Measurements from ENCODE around the gene ZNF605. TPM values are rescaled to one million over a fixed set of nuclear protein-coding genes. Genes with fewer than 3 reads are reported as not detected.
"Not testable (repeated sequence)": the region's sequence is repeated elsewhere in the genome, so short reads cannot be mapped to it uniquely, and the experiment has no call there.

ZNF605 gene
- total RNA-seq, 1 experiment from 2014 or later: 5.5 TPM

DNA sequence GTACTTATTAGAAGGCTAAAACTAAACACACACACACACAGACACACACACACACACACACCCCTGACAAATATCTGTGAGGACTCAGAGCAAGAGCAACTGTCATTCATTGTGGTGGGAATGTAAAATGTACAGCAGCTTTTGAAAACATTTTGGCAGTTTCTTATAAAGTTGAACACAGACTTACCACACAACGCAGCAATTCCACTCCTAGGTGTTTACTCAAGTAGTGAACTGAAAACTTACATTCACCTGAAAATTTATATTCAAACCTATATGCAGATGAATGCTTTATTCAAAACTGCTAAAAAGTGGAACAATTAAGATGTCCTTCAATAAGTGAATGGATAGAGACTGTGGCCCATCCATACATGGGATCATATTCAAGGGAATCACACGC lies 18.6 kb downstream of the ZNF605 start:
- no peak for DNase-seq
- Histone ChIP-seq H3K4me3 (ENCODE audit: insufficient read depth, low read depth, low read length) (no peak overlapping the region), H3K36me3 (replicated peaks; ENCODE audit: control insufficient read depth, insufficient read depth, low read length) (peaks cover 2% of the 10 kb centered on the region), H3K27me3 (ENCODE audit: control insufficient read depth, insufficient read depth, low read length) (no peaks in the 10 kb centered on the region)

DNA sequence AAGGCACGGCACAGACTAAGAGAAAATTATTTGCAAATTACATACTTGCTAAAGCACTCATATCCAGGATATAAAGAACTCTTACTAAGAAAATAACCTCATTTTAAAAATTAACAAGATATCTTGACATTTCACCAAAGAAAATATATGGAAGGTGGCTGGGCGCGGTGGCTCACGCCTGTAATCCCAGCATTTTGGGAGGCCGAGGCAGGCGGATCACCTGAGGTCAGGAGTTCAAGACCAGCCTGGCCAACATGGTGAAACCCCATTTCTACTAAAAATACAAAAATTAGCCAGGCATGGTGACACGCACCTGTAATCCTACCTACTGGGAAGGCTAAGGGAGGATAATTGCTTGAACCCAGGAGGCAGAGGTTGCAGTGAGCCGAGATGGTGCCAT lies 19.2 kb downstream of the ZNF605 start:
- H3K36me3 ChIP-seq (replicated peaks; ENCODE audit: control insufficient read depth, insufficient read depth, low read length); H3K27me3 ChIP-seq (ENCODE audit: control insufficient read depth, insufficient read depth, low read length); DNase-seq; H3K4me3 ChIP-seq (ENCODE audit: insufficient read depth, low read depth, low read length): not testable (repeated sequence)

DNA sequence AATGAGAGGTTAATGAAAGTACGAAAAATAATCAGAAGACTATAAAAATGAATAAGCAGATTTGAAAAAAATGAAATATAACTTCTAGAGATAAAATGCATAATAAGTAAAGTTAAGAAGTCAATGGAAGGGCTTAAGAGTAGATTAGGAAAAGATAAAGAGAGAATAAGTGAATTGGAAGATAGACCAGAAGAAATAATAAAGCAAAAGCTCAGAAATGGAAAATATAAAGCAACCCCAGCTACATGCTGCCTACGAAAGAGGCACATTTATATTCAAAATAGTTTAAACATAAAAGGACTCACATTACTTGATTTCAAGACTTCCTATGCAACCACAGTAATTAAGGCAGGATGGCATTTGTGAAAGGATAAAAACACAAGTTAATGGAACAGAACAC lies 19.9 kb downstream of the ZNF605 start:
- Histone ChIP-seq H3K27me3 (ENCODE audit: control insufficient read depth, insufficient read depth, low read length) (no peaks in the 10 kb centered on the region), H3K4me3 (ENCODE audit: insufficient read depth, low read depth, low read length) (no peak overlapping the region), H3K36me3 (replicated peaks; ENCODE audit: control insufficient read depth, insufficient read depth, low read length) (no peaks in the 10 kb centered on the region; the same call in 1 of the 2 replicates)
- no peak for DNase-seq

DNA sequence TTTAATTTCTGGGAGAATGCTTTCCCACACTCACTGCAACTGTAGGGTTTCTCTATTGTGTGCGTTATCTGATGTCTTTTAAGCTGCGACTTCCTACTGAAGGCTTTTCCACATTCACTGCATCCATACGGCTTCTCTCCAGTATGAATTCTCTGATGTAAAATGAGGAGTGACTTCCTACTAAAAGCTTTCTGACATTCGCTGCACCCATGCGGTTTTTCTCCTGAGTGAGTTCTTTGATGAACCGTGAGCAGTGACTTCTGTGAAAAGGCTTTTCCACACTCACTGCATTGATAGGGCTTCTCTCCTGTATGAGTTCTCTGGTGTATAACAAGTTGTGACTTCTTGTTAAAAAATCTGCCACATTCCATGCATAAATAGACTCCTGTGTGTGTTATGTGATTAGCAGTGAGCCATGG lies 29.7 kb downstream of the ZNF605 start:
- Histone ChIP-seq H3K27me3 (ENCODE audit: control insufficient read depth, insufficient read depth, low read length) (no peaks in the 10 kb centered on the region), H3K36me3 (replicated peaks; ENCODE audit: control insufficient read depth, insufficient read depth, low read length) (peaks cover 1% of the 10 kb centered on the region), H3K4me3 (ENCODE audit: insufficient read depth, low read depth, low read length) (no peak overlapping the region)
- DNase-seq: no peak

DNA sequence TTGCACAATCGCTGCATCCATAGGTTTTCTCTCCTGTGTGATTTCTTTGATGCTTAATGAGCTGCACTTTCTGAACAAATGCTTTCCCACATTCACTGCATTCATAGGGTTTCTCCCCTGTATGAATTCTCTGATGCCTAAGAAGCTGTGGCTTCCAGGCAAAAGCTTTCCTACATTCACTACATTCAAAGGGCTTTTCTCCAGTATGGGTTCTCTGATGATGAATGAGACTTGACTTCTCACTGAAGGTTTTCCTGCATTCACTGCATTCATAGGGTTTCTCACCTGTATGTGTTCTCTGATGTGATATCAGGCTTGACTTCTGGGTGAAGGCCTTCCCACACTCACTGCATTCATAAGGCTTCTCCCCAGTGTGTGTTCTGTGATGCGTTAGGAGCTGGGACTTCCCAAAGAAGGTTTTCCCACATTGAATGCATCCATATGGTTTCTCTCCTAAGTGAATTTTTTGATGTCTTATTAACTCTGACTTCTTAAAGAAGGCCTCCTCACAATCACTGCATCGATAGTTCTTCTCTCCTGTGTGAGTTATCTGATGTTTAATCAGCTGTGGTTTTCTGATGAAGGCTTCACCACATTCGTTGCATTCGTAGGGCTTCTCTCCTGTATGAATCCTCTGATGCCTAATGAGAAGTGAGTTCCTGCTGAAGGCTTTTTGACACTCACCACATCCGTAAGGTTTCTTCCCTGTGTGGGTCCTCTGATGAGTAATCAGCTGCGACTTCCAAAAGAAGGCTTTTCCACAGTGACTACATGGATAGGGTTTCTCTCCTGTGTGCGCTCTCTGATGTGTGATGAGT lies 30.3 kb downstream of the ZNF605 start:
- DNase-seq: no peak
- H3K27me3 ChIP-seq (ENCODE audit: control insufficient read depth, insufficient read depth, low read length): no peaks in the 10 kb centered on the region
- no peak overlapping the region for H3K4me3 ChIP-seq (ENCODE audit: insufficient read depth, low read depth, low read length)
- peaks cover 1% of the 10 kb centered on the region for H3K36me3 ChIP-seq (replicated peaks; ENCODE audit: control insufficient read depth, insufficient read depth, low read length)

GRCh38 chr12:132924356-132924755 lies 31.8 kb downstream of the ZNF605 start:
- Histone ChIP-seq H3K4me3 (ENCODE audit: insufficient read depth, low read depth, low read length) (no peak overlapping the region), H3K27me3 (ENCODE audit: control insufficient read depth, insufficient read depth, low read length) (no peaks in the 10 kb centered on the region), H3K36me3 (replicated peaks; ENCODE audit: control insufficient read depth, insufficient read depth, low read length) (peaks cover 1% of the 10 kb centered on the region; the same call in 1 of the 2 replicates)
- no peak for DNase-seq

DNA sequence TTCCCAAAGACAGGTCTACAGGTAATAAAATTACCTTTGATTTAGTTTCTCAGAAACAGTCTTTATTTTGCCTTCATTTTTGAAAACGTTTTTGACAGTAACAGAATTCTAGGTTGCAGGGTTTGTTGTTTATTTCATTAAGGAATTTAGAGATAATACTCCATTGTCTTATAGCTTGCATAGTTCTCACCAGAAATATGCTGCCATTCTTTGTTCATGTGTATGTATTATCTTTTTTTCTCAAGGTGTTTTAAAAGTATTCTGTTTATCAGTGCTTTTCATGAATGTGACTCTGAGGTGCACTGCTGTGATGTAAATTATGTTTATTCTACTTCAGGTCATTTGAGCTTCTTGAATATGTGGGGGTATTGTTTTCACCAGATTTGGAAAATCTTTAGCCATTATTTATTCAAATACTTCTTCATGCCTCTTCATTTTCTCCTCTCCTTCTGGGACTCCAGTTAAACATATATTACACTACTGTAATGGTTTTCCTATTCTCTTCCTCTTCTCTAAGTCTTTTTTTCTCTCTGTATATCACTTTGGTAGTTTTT lies 32.7 kb downstream of the ZNF605 start:
- H3K36me3 ChIP-seq (replicated peaks; ENCODE audit: control insufficient read depth, insufficient read depth, low read length): peaks cover 1% of the 10 kb centered on the region; the same call in 1 of the 2 replicates
- H3K27me3 ChIP-seq (ENCODE audit: control insufficient read depth, insufficient read depth, low read length): no peaks in the 10 kb centered on the region
- no peak for DNase-seq
- H3K4me3 ChIP-seq (ENCODE audit: insufficient read depth, low read depth, low read length): no peak overlapping the region

- H3K27me3 ChIP-seq (ENCODE audit: control insufficient read depth, insufficient read depth, low read length): no peaks in the 10 kb centered on the region
- no peak for DNase-seq
- no peak overlapping the region for H3K4me3 ChIP-seq (ENCODE audit: insufficient read depth, low read depth, low read length)
- 0 out of 2 replicates have a peak, but pooled peaks cover 1% of the 10 kb centered on the region for H3K36me3 ChIP-seq (replicated peaks; ENCODE audit: control insufficient read depth, insufficient read depth, low read length)
These were observed 33.4 kb downstream of the ZNF605 start for GRCh38 chr12:132922676-132923075.

- DNase-seq: peak; percentile 37
- Histone ChIP-seq H3K4me3 (ENCODE audit: insufficient read depth, low read depth, low read length) (no peak overlapping the region), H3K36me3 (replicated peaks; ENCODE audit: control insufficient read depth, insufficient read depth, low read length) (0 out of 2 replicates have a peak, but pooled peaks cover 1% of the 10 kb centered on the region), H3K27me3 (ENCODE audit: control insufficient read depth, insufficient read depth, low read length) (no peaks in the 10 kb centered on the region)
These were observed 34.4 kb downstream of the ZNF605 start for GRCh38 chr12:132921685-132922084.

DNA sequence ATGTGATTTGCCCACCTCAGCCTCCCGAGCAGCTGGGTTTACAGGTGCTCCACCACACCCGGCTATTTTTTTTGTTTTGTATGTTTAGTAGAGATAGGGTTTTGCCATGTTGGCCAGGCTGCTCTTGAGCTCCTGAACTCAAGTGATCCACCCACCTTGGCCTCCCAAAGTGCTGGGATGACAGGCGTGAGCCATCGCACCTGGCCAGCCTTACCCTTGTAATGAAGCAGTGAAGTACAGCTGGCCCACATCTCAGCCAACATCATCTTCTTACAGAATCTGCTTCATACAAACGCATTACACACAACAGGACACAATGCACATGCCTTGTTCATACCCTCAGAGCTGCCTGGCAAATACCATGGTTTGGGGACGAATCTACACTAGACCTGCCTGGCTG lies 37.4 kb downstream of the ZNF605 start:
- Histone ChIP-seq H3K27me3 (ENCODE audit: control insufficient read depth, insufficient read depth, low read length) (no peaks in the 10 kb centered on the region), H3K4me3 (ENCODE audit: insufficient read depth, low read depth, low read length) (no peak overlapping the region), H3K36me3 (replicated peaks; ENCODE audit: control insufficient read depth, insufficient read depth, low read length) (no peaks in the 10 kb centered on the region)
- DNase-seq: no peak

GRCh38 chr12:132909030-132909368 lies 47.1 kb downstream of the ZNF605 start:
- DNase-seq: no peak
- Histone ChIP-seq H3K36me3 (replicated peaks; ENCODE audit: control insufficient read depth, insufficient read depth, low read length) (no peaks in the 10 kb centered on the region), H3K4me3 (ENCODE audit: insufficient read depth, low read depth, low read length) (peak overlapping the region; percentile 65), H3K27me3 (ENCODE audit: control insufficient read depth, insufficient read depth, low read length) (peaks cover 10% of the 10 kb centered on the region)

GRCh38 chr12:132908145-132909029 lies 47.7 kb downstream of the ZNF605 start:
- DNase-seq: peak; percentile 96
- H3K27me3 ChIP-seq (ENCODE audit: control insufficient read depth, insufficient read depth, low read length): peaks cover 10% of the 10 kb centered on the region
- H3K4me3 ChIP-seq (ENCODE audit: insufficient read depth, low read depth, low read length): peak overlapping the region; percentile 69
- no peaks in the 10 kb centered on the region for H3K36me3 ChIP-seq (replicated peaks; ENCODE audit: control insufficient read depth, insufficient read depth, low read length)

- not testable (repeated sequence) for DNase-seq; H3K36me3 ChIP-seq (replicated peaks; ENCODE audit: control insufficient read depth, insufficient read depth, low read length); H3K27me3 ChIP-seq (ENCODE audit: control insufficient read depth, insufficient read depth, low read length)
- peak overlapping the region; percentile 69 for H3K4me3 ChIP-seq (ENCODE audit: insufficient read depth, low read depth, low read length)
These were observed 48.3 kb downstream of the ZNF605 start for GRCh38 chr12:132907789-132908144.

DNA sequence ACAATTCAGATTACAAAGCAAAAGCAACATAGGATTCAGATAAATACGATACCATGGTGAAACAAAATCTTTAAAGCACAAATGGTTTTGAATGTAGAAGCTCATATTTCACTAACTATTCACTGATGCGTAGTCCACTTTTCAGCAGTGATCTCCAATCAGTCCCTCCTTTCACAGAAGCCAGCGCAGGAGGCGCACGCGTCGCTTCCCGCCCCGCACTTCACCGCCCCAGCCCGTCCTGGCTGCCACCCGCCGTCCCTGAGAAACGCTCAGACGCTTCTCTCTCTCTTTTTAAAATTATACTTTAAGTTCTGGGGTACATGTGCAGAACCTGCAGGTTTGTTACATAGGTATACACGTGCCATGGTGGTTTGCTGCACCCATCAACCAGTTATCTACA lies 48.9 kb downstream of the ZNF605 start:
- Histone ChIP-seq H3K36me3 (replicated peaks; ENCODE audit: control insufficient read depth, insufficient read depth, low read length) (no peaks in the 10 kb centered on the region), H3K4me3 (ENCODE audit: insufficient read depth, low read depth, low read length) (no peak overlapping the region), H3K27me3 (ENCODE audit: control insufficient read depth, insufficient read depth, low read length) (peaks cover 10% of the 10 kb centered on the region)
- DNase-seq: no peak

Measured in H7 (cell line).